ENCODE data around the gene ANKRD52. TPM values are rescaled to one million over a fixed set of nuclear protein-coding genes. Genes with fewer than 3 reads are reported as not detected.
A peak's percentile ranks its signal among the peaks of the same experiment; 100 is the strongest.
"Not testable (repeated sequence)": the region's sequence is repeated elsewhere in the genome, so short reads cannot be mapped to it uniquely, and the experiment has no call there.

The ANKRD52 gene
- total RNA-seq, 1 experiment from 2014 or later, result 46.3 TPM

DNA sequence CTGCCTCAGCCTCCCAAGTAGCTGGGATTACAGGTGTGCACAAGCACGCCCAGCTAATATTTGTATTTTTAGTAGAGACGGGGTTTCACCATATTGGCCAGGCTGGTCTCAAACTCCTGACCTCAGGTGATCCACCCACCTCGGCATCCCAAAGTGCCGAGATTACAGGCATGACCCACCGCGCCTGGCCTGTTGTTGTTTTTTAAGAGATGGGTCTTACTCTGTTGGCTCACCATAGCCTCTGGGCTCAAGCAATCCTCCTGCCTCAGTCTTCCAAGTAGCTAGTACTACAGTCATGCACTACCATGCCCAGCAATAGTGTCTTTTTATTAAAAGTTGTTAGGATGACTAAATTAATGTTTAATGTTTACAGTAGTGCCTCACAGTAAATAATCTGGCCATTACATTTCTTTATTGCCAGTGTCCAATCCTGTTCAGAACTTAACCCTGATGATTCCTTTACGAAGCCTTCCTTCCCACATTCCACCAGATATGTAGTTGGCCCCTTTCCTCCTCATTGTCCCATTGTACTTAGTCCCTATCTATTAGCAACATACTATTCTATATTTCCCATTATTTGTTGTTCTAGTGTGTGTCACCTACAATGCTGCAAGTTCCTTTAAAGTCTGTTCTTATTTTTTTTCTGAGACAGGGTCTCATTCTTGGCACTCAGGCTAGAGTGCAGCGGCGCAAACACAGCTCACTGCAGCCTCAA lies 60.1 kb downstream of the ANKRD52 start:
- ChIA-PET POLR2A (interaction anchor here (1.5 to 1.9 kb wide), 2 partner anchors 9 to 10 kb away, joined by 5 to 6 read pairs; no protein-coding TSS in a partner anchor), CTCF (interaction anchor here (0.6 to 1.9 kb wide), 2 partner anchors 9 to 18 kb away, joined by 4 to 9 read pairs; no protein-coding TSS in a partner anchor)
- no peak for DNase-seq (ENCODE audit: unreplicated experiment)
- Mint-ChIP-seq H3K27ac (ENCODE audit: low read depth, unreplicated experiment) (no peak overlapping the region), H3K4me1 (ENCODE audit: insufficient read depth, unreplicated experiment) (peaks cover 16% of the 10 kb centered on the region), H3K27me3 (ENCODE audit: insufficient read depth, unreplicated experiment) (no peaks in the 10 kb centered on the region), H3K9me3 (ENCODE audit: unreplicated experiment) (no peaks in the 10 kb centered on the region), H3K36me3 (ENCODE audit: insufficient read depth, unreplicated experiment) (no peaks in the 10 kb centered on the region), H3K4me3 (ENCODE audit: unreplicated experiment) (no peak overlapping the region)
- no TSS peak for BruUV-seq (replicated peaks)
- intact Hi-C loops (cut with micrococcal nuclease), result loop anchor here (10.0 kb wide), 1 partner anchor 463 kb away; no protein-coding TSS in a partner anchor
- TF ChIP-seq, protein P1, sequence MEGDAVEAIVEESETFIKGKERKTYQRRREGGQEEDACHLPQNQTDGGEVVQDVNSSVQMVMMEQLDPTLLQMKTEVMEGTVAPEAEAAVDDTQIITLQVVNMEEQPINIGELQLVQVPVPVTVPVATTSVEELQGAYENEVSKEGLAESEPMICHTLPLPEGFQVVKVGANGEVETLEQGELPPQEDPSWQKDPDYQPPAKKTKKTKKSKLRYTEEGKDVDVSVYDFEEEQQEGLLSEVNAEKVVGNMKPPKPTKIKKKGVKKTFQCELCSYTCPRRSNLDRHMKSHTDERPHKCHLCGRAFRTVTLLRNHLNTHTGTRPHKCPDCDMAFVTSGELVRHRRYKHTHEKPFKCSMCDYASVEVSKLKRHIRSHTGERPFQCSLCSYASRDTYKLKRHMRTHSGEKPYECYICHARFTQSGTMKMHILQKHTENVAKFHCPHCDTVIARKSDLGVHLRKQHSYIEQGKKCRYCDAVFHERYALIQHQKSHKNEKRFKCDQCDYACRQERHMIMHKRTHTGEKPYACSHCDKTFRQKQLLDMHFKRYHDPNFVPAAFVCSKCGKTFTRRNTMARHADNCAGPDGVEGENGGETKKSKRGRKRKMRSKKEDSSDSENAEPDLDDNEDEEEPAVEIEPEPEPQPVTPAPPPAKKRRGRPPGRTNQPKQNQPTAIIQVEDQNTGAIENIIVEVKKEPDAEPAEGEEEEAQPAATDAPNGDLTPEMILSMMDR (IDR thresholded peaks at IDR 0.05; ENCODE audit: unreplicated experiment), result no peak

DNA sequence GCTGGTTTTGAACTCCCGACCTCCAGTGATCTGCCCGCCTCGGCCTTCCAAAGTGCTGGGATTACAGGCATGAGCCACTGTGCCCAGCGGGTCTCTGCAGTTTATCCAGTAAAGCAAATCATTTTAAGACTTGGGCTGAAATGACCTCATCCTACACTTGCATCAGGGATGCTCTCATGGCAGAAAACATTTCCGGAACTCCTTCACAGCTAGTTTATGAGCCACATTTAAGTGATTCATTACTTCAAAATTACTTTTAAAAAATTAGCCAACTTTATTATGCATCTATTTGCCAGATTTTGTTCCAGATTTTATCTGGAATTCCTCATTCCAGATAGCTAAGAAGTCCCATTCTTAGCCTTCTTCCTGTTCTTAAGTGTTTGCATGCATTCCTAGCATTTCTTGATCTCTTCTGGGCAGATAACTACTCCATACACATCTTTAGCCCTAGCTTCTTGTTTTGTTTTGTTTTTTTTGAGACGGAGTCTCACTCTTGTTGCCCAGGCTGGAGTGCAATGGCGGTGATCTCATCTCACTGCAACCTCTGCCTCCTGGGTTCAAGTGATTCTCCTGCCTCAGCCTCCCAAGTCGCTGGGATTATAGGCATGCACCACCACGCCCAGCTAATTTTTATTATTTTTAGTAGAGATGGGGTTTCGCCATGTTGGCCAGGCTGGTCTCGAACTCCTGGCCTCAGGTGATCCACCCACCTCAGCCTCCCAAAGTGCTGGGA lies 61.2 kb downstream of the ANKRD52 start:
- BruUV-seq (replicated peaks); H3K4me3 Mint-ChIP-seq (ENCODE audit: unreplicated experiment); H3K9me3 Mint-ChIP-seq (ENCODE audit: unreplicated experiment); H3K36me3 Mint-ChIP-seq (ENCODE audit: insufficient read depth, unreplicated experiment); H3K27me3 Mint-ChIP-seq (ENCODE audit: insufficient read depth, unreplicated experiment): not testable (repeated sequence)
- Mint-ChIP-seq H3K4me1 (ENCODE audit: insufficient read depth, unreplicated experiment) (peaks cover 21% of the 10 kb centered on the region), H3K27ac (ENCODE audit: low read depth, unreplicated experiment) (peak overlapping the region; percentile 46)
- DNase-seq (ENCODE audit: unreplicated experiment), result peak; percentile 52
- POLR2A ChIA-PET, result interaction anchor here (0.7 to 2.8 kb wide), 6 partner anchors 9 to 119 kb away, joined by 4 to 17 read pairs (median 5); partner anchors contain the start of genes CNPY2 and RNF41
- CTCF ChIA-PET, result interaction anchor here (0.6 to 1.9 kb wide), 5 partner anchors 10 to 751 kb away, joined by 3 to 9 read pairs (median 5); no protein-coding TSS in a partner anchor
- intact Hi-C loops (cut with micrococcal nuclease), result loop anchor here (10.0 kb wide), 1 partner anchor 462 kb away; no protein-coding TSS in a partner anchor

DNA sequence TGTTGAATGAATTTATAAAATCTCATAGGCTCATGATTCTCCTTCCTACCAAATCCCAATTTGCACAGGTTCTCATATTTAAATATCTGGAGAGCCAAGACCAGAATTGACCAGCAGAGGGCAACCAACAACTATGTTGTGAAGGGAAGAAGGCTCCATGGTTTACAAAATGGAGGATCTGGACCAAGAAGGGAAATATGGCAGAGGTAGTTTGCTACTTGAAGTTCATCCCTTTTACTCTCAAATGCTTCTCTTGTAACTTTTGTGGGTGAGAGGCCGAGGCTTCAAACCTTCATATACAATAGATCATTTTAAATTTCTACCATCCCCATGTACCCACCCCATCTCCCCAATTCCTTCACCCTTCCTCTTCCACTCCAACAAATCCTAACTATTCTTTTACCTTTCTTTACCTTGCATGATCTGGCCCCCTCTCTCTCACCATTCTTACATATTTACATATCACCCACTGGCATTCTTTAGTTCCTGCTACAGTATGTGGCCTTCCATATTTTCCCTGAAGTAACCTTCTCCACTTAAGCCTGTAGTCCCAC lies 65.1 kb downstream of the ANKRD52 start:
- no TSS peak for BruUV-seq (replicated peaks)
- H3K36me3 Mint-ChIP-seq (ENCODE audit: insufficient read depth, unreplicated experiment), result peaks cover 12% of the 10 kb centered on the region
- ChIA-PET POLR2A (interaction anchor here (0.6 to 7.9 kb wide), 4 partner anchors 29 to 297 kb away, joined by 3 to 140 read pairs (median 56); partner anchors contain the start of genes RNF41, RPL41 and ZC3H10), CTCF (interaction anchor here (0.6 to 6.6 kb wide), 14 partner anchors 11 to 401 kb away, joined by 3 to 83 read pairs (median 4); partner anchors contain the start of gene RNF41)
- TF ChIP-seq, protein P1 (IDR thresholded peaks at IDR 0.05; ENCODE audit: unreplicated experiment), result peak; percentile 67
- no peaks in the 10 kb centered on the region for H3K27me3 Mint-ChIP-seq (ENCODE audit: insufficient read depth, unreplicated experiment)
- H3K27ac Mint-ChIP-seq (ENCODE audit: low read depth, unreplicated experiment), result peak overlapping the region; percentile 18
- intact Hi-C loops (cut with micrococcal nuclease), result loop anchor here (1.0 to 10.0 kb wide), 3 partner anchors 31 to 458 kb away; partner anchors contain the start of gene NABP2
- H3K4me3 Mint-ChIP-seq (ENCODE audit: unreplicated experiment), result no peak overlapping the region
- peak; percentile 87 for DNase-seq (ENCODE audit: unreplicated experiment)
- peaks cover 32% of the 10 kb centered on the region for H3K4me1 Mint-ChIP-seq (ENCODE audit: insufficient read depth, unreplicated experiment)
- no peaks in the 10 kb centered on the region for H3K9me3 Mint-ChIP-seq (ENCODE audit: unreplicated experiment)

DNA sequence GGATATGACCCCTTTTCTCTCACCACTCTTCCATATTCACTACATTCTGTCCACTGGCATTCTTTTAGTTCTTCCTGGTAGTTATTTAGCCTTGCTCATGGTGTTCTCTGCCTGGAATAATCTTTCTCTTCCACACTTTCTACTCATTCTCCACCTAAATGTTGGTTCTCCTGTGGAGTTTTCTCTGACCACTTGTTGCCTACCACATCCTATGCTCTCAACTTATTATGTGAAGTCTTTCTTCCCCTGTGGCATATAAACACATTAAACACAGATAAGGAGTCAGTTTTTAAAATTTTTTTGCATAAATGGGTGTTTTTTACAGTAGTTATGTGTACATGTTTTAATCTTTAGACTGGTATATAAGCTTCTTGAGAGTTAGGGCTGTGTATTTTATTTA lies 65.6 kb downstream of the ANKRD52 start:
- H3K27me3 Mint-ChIP-seq (ENCODE audit: insufficient read depth, unreplicated experiment), result no peaks in the 10 kb centered on the region

More for the DNA sequence above, 65.6 kb downstream of the ANKRD52 start:
- peaks cover 34% of the 10 kb centered on the region for H3K4me1 Mint-ChIP-seq (ENCODE audit: insufficient read depth, unreplicated experiment)
- no peak overlapping the region for H3K27ac Mint-ChIP-seq (ENCODE audit: low read depth, unreplicated experiment)
- POLR2A ChIA-PET, result interaction anchor here (0.6 to 7.9 kb wide), 5 partner anchors 29 to 298 kb away, joined by 3 to 140 read pairs (median 5); partner anchors contain the start of genes ESYT1, RNF41, RPL41 and ZC3H10
- DNase-seq (ENCODE audit: unreplicated experiment), result no peak
- intact Hi-C loops (cut with micrococcal nuclease), result loop anchor here (10.0 kb wide), 1 partner anchor 458 kb away; no protein-coding TSS in a partner anchor
- peaks cover 12% of the 10 kb centered on the region for H3K36me3 Mint-ChIP-seq (ENCODE audit: insufficient read depth, unreplicated experiment)
- no TSS peak for BruUV-seq (replicated peaks)
- CTCF ChIA-PET, result interaction anchor here (0.6 to 6.6 kb wide), 18 partner anchors 10 to 258 kb away, joined by 3 to 83 read pairs (median 3); partner anchors contain the start of gene RNF41
- no peak overlapping the region for H3K4me3 Mint-ChIP-seq (ENCODE audit: unreplicated experiment)
- TF ChIP-seq, protein P1 (IDR thresholded peaks at IDR 0.05; ENCODE audit: unreplicated experiment), result no peak
- H3K9me3 Mint-ChIP-seq (ENCODE audit: unreplicated experiment), result no peaks in the 10 kb centered on the region

Measured in MCF 10A (cell line).